GM21447 (cell line): ENCODE results near the gene STRA6.

Source experiments
- ATAC-seq: cut with Tn5 transposase; IDR thresholded peaks from one replicate; pipeline ENCODE4 v1.9.1; 2021; ENCODE audit not compliant: unreplicated experiment

STRA6 gene

GRCh38 chr15:74208496-74208895, 5.9 kb upstream of the STRA6 start:
- no peak for ATAC-seq

DNA sequence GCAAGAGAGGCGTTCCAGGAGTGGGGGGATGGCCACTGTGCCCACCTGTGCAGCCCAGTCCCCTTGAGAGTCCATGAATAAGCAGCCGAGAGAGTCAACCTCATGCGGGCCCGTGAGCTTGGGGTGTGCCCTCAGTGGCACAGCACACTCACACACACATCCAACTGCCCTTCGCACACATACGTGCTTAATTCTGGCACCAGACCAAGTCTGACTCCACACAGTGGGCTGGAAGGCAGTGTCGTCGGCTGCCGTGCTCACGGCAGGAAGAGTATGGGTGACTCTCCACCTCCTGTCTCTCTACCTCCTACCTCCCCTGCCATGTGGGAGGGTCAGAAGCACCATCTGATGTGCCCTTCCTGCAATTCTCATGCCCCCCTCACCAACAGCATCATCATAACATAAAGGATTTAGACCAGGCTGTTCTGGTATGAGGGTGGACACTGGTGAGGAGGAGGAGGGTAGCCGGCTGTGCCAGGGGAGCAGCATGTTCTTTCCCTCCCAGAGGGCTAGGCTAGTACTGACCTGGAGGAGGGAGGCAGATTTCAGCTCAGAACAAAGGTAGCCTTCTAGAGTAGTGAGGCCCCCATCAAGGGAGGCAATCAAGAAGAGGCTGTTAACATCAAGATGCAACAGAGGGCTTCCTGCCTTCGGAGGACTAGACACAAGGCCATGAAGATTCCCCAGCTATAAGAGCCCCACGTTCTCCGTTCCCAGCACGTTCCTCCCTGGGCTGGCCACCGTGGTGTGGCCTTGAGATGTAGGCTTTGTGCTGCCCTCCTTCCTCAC, 5.3 kb upstream of the STRA6 start:
- no peak for ATAC-seq

DNA sequence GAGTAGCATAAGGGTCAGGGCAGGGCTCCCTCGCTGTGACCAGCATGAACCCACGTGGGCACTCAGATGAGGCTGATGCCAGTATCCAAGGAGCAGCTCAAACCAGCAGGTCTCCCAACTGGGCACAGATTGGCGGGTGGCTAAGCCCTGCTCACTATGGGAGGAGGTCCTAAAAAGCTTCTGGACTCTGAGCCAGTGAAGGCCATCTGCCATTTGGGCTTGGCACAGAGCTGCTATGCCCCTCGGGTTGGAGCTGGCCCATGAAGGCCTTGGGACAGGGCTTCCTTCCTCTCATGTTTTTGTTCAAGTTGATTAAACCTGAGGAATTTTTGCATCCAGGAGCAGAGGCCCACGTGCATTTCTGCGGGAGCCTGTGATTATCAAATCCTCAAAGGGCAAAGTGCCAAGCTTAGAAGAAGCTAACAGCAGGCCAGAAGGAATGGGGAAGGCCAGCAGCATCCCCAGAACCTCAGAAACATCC, 4.3 kb upstream of the STRA6 start:
- ATAC-seq: no peak

- ATAC-seq: no peak
These were observed 3.0 kb upstream of the STRA6 start for GRCh38 chr15:74205582-74205947.

DNA sequence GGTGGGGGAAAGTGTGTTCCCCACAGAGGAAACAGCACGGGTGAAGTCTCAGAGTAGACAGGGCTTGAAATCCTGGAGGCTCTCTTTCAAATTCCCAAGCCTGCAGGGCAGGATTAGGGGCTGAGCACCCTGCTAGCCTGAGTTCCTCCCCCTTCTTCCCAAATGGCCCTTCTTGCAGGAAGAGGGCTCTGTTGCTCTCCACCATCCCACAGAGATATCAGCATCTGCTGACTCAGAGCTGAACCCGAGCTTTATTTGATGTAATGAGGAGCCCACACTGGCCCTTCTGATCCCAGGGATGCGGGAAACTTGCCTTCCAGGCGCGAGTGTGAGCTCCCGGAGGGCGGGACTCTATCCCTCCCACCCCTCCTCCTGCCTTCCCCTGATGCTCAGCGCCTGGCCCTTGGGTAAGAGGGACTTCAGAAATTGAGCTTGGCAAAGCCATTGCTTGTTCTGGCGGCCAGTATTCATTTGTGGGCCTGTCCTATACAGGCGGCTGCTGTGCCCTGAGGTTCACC, 1.4 kb upstream of the STRA6 start:
- ATAC-seq: no peak

DNA sequence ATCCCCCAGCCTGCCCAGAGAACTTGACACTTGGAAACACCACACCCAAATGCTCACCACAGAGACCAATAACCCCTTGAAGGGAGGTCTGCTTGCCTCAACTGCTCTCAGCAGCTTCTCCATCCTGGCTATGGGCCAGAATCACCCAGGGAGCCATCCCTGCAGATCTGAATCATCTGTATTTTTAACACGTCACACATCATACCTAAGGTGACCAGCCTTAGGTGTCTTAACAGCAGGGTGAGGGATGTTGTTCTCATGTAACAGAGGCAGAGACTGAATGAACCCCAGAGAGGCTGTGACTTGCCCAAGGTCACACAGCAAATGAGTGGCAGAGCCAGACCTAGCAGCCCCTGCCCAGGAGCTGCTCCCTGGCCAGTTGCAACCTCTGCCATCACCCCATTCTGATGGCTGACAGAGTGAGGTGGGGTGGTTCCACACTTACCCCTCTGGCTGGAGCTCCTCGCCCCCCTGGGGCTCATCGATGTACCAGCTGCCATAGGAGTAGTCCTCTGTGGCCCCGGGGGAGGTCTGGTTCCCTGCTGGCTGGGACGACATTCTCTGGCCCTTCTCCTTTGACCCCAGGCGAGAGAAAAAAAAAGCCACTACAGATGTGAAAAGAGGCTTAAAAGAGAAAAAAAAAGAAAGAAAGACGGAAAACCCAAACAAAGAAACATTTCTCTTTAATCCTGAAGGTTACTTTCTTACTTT, 722 bp downstream of the STRA6 start:
- ATAC-seq: no peak

- ATAC-seq: no peak
These were observed 1.6 kb downstream of the STRA6 start for GRCh38 chr15:74200871-74201419.

DNA sequence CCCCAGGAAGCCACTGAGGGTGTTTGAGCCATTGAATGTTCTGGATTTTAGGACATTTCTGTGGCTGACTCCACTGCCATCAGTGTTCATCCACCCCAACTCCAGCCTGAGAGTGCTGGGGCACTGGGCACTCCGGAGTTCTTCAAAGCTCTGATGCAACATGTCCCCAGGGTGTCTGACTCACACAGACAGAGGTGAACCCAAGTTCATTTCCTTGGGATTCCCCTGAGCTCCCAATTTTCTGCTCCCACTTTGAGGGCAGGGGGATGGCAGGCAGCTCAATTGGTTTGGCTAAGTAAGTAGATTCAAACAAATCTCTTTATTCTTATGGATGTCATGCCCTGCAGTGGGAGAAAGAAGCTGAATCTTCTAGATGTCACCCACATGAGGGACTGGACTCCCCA, 2.2 kb downstream of the STRA6 start:
- no peak for ATAC-seq

GRCh38 chr15:74199297-74199652, 3.3 kb downstream of the STRA6 start:
- no peak for ATAC-seq

- no peak for ATAC-seq
These were observed 5.2 kb downstream of the STRA6 start for GRCh38 chr15:74197176-74197965.

DNA sequence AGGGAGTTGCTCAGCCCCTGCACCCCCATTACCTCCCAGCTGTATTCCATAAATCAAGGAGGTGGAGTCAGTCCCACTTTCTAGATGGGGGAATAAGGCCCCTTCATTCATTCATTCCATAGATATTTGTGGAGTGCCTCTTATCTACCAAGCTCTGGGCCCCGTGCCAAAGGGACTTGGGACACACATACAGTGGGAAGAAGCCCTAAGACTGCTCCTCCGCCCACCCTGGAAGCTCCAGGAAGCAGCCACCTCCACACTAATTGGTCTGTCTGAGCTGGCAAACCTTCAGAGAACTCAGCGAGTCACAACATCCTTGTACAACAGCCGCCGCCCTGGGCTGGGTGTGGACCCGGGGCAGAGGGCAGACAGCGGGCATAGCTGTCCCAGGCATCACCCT, 6.4 kb downstream of the STRA6 start:
- ATAC-seq: no peak

GRCh38 chr15:74194572-74195559, 7.7 kb downstream of the STRA6 start:
- ATAC-seq: no peak

- no peak for ATAC-seq
These were observed 8.7 kb downstream of the STRA6 start for GRCh38 chr15:74193905-74194304.

DNA sequence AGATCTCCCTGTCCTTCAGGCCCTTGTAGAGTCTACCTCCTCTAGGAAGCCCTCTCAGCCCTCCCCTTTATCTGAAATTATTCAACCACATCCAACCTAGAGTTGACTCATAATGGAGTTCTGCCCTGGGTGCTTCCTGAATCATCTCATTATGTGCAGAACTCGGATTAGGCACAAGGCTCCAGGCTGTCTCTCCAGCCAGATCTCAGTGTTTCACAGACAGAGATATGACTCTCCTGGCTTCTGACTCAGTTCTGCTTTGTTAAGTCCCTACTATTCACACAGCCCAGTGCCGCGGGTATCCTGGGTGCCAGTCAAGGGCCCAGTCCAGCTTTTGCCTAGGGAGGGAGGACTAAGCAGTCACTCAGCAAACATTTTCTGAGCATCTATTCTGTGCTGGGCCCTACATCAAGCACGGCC, 9.3 kb downstream of the STRA6 start:
- no peak for ATAC-seq

DNA sequence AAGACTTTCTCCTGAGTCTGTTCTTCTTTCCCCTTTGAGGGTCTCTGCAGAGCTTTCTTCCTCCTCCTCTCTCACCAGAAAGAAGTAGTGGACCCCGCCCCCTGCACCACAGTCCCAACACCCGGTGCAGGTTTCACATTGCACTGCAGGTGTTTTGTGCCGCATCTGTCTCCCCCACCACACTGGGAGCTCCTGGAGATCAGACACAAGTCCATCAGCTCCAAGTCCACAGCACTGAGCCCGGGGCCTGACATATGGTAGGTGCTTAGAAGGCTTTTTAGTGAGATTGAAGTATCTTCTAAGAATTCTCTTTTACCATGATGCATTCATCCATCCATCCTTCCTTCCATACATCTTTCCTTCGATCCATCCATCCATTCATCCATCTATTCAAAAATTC, 9.8 kb downstream of the STRA6 start:
- ATAC-seq: no peak

GRCh38 chr15:74191798-74192197, 10.8 kb downstream of the STRA6 start:
- no peak for ATAC-seq

GRCh38 chr15:74188216-74188615, 14.4 kb downstream of the STRA6 start:
- ATAC-seq: no peak

GRCh38 chr15:74185710-74186348, 16.8 kb downstream of the STRA6 start:
- ATAC-seq: no peak

GRCh38 chr15:74184582-74185091, 17.9 kb downstream of the STRA6 start:
- no peak for ATAC-seq
